DMS114 treated with DMSO at 0.1 percent for 48 hours (cell line): ENCODE data around the gene COL27A1.

ENCODE experiments used
- DNase-seq: peaks from one replicate; lab custom pipeline; 2025; ENCODE audit not compliant: unreplicated experiment; lab: John Stamatoyannopoulos, UW

The COL27A1 gene

GRCh38 chr9:114143234-114143633, 12.1 kb upstream of the COL27A1 start:
- DNase-seq, result no peak

DNA sequence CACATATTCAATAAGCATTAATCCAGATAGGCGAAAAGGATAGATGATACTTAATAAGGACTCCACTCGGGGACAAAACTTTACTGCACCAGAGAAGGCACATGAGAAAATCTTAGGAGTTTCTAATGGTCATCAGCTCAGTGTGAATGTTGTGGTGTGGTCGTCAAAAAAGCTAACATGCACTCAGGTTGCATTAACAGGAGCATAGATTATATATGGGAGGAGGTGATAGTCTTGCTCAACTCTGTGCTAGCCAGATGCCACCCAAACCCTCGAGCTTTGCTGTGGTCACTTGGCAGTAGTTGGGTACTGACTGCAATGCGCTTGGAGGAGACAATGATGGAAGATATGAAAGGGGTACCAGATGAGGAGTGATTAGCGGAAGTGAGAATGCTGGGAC, 8.6 kb upstream of the COL27A1 start:
- DNase-seq, result no peak

DNA sequence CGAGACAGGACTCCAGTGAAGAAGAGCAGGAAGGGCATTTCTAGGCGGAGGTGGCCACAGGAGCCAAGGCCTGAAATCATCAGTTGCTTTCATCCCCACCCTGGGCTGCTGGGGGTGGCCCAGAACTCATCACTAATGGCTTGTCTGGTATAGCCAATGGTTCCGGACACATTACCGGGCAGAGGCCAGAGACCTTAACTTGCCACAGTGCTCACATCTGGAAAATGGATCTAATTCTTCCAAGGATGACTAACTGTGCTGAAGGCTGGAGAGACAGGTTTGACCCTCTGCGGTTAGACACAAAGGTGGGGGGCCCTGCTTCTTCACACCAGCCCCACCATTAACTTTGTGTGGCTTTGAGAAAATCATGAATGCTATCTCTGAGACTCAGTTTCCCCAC, 6.2 kb upstream of the COL27A1 start:
- DNase-seq, result no peak

GRCh38 chr9:114149765-114150340, 5.5 kb upstream of the COL27A1 start:
- no peak for DNase-seq

DNA sequence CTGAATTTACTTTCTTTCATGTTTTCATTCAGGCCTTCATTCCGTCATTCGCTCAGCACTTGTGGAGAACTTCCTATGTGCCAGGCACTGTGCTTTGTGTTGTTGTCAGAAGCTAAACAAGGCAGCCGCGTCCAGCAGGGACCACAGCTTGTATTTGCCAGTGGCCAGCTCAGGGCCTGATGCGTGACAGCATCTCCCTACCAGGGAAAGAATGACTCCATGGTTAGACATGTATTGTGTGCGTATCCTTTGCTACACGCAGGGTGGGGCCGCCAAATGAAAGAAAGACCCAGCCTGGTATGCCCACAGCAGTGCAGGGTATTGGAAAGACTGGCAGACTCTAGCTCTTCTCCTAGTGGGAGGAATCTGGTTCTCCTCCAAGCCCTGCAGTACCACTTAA, 4.7 kb upstream of the COL27A1 start:
- DNase-seq, result no peak

GRCh38 chr9:114151426-114151956, 3.8 kb upstream of the COL27A1 start:
- no peak for DNase-seq

GRCh38 chr9:114153761-114154599, 1.4 kb upstream of the COL27A1 start:
- peak; percentile 8 for DNase-seq

- DNase-seq, result no peak
Observed at GRCh38 chr9:114154600-114155102, 686 bp upstream of the COL27A1 start.

- DNase-seq, result no peak
Observed at GRCh38 chr9:114155995-114156656, 789 bp downstream of the COL27A1 start.

- DNase-seq, result no peak
Observed at GRCh38 chr9:114156657-114157421, 1.5 kb downstream of the COL27A1 start.

- no peak for DNase-seq
Observed at GRCh38 chr9:114157516-114158176, 2.3 kb downstream of the COL27A1 start.

GRCh38 chr9:114158482-114159130, 3.3 kb downstream of the COL27A1 start:
- no peak for DNase-seq

DNA sequence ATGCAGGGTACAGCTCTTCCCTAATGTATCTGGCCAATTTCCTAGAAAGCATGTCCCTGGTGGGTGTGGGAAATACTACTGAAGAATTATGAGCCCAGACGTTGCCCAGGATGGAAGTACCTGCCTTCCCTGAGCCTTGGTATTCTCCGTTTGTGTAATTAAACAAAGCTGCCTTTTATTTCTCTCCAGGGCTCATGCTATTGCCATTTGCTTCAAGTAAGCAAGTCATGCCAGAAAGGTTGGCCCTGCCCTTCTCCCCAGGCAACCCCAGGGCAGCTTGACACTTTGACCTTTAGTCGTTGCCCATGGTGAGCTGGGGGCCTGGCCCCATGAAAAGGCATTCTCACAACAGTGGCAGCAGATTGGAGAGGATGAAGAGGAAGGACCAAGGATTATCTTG, 4.4 kb downstream of the COL27A1 start:
- DNase-seq, result no peak

DNA sequence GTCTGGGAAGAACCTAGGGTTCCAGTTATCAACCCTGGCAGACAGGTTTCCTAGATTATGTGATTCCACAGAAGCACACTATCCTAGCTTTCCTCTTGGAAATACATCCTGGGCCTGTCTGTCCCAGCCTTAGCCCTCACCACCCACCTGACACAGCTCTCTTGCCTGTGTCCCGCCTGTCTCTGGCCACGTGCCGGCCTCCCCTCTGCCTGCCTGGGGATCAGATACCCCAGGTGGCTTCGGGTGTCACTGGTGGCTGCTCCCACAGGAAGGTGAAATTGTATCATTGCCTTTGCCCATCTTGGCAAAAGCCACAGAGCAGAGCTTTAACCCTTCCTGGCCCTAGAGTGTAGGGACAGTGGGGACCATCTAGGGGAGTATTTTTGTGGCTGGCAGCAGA, 6.2 kb downstream of the COL27A1 start:
- no peak for DNase-seq

DNA sequence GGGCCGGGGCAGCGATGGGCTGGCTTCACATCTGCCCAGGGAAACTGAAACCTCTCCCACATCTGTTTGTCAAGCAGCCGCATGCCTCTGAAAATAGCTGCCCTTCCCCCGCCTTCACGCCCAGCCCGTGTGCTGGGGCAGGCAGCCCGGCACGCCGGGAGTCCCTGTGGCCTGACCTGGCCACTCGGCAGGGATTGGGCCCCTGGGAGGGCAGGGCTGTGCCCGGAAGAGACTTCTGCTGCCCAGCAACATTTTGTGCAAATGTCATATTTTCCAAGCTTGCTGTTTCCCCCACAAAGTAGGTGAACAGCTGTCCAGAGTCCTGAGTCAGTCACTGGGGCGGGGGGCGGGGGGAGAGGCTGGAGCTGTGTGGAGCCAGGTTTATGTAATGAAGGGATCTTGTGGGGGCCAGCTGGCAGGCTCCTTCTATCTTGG, 8.2 kb downstream of the COL27A1 start:
- DNase-seq, result no peak

DNA sequence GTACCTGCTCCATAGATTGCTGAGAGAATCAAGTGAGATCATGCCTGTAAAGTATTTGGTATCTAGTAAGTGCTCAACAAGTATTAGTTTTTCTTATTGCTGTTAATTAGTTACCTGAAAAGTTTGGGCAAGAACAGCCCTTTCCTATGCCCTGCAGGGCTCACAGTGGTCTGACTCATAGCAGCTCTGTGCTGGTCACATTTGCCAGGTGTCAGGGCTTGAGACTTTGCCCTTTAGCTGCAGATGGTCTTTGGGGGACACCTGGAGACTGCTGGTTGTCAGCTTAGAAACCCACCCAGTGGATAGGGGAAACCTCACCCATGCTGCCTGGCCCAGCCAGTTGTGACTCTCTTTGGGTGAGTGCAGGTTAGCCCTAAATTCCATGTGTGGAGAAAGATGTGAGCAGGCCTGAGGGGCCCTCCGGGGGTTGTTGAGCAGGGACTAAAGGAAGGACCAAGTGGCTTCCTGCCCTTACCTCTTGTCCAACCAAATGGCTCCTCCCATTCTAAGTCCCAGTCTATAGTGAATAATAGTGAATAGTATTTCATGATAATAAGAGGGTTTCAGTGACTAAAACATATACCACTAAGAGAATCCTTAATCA, 9.0 kb downstream of the COL27A1 start:
- DNase-seq, result no peak

GRCh38 chr9:114165407-114166102, 10.2 kb downstream of the COL27A1 start:
- DNase-seq, result no peak

DNA sequence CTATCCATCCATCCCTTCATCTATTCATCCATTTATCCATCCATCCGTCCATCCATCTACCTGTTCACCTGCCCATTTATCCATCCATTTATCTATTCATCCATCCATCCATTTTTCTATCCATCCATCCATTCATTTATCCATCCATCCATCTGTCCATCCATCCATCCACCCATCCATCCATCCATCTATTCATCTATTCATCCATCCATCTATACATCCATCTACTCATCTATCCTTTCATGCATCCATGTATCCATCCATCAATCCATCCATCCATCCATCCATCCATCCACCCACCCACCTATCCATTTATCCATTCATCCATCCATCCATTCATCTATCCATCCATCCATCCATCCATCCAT, 10.8 kb downstream of the COL27A1 start:
- no peak for DNase-seq
